ENCODE measurements around the gene CRIM1. TPM values are rescaled to one million over a fixed set of nuclear protein-coding genes. Genes with fewer than 3 reads are reported as not detected.

Gene CRIM1
- total and polyA plus RNA-seq, 3 experiments from 2014 or later = 2.5 to 11.1 (median 10.7) TPM

GRCh38 chr2:36396878-36397539 lies 41.4 kb downstream of the CRIM1 start:
- peaks cover 0 to 2% (median 0%) of the 10 kb centered on the region in 3 donors for H3K4me1 Mint-ChIP-seq
- POLR2A ChIA-PET = no interaction called here
- Histone ChIP-seq H3K27ac (ENCODE audit: low read depth, low read length) (no peak overlapping the region), H3K27me3 (ENCODE audit: insufficient read depth, low read length, poor library complexity, severe bottlenecking) (no peaks in the 10 kb centered on the region), H3K9me3 (ENCODE audit: low read length) (no peaks in the 10 kb centered on the region), H3K4me1 (ENCODE audit: insufficient read depth, low read length) (no peaks in the 10 kb centered on the region), H3K36me3 (ENCODE audit: insufficient read depth, low read length) (no peaks in the 10 kb centered on the region), H3K4me3 (ENCODE audit: low read length) (no peak overlapping the region)
- CTCF ChIA-PET = no interaction called here
- no peaks in the 10 kb centered on the region for H3K36me3 Mint-ChIP-seq
- no peaks in the 10 kb centered on the region for H3K27me3 Mint-ChIP-seq
- DNase-seq = no peak
- no peaks in the 10 kb centered on the region for H3K9me3 Mint-ChIP-seq
- H3K4me3 Mint-ChIP-seq = no peak overlapping the region
- no peak overlapping the region for H3K27ac Mint-ChIP-seq

DNA sequence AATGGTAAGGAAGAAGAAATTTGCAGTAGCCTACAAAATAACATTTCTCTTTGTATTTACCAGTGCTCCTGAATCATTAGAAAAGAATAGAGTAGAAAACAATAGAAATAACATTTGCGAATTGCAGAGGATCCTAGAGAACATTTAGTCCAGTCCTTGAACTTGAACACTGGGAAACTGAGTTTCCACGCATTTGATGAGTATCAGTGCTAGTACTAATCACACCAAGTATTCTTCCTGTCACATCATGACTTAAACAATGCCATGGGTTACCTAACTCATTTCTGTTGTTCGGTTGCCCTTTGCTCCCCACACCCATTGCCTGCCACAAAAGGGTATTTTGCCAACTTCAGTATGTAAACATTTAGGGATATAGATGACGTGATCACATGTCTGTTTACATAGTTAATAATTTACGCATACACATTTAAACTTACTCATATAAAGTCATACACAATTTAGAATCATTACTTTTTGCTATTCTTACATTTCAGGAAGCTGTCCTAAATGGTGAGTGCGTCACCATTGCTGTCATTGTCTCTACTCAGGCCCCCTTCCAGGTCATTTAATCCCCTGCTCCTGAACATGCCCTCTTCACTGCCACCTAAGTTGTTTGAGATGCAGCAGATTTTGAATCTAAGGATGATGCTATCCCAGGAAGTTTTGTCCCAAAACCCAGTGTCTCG lies 42.3 kb downstream of the CRIM1 start:
- POLR2A ChIA-PET = no interaction called here
- H3K27ac ChIP-seq (ENCODE audit: low read depth, low read length) = no peak overlapping the region
- no peaks in the 10 kb centered on the region for H3K36me3 ChIP-seq (ENCODE audit: insufficient read depth, low read length)
- no peak for DNase-seq
- H3K27me3 ChIP-seq (ENCODE audit: insufficient read depth, low read length, poor library complexity, severe bottlenecking) = no peaks in the 10 kb centered on the region
- no peaks in the 10 kb centered on the region for H3K9me3 ChIP-seq (ENCODE audit: low read length)
- CTCF ChIA-PET = no interaction called here
- no peak overlapping the region for H3K4me3 Mint-ChIP-seq
- no peaks in the 10 kb centered on the region for H3K36me3 Mint-ChIP-seq
- no peak overlapping the region for H3K27ac Mint-ChIP-seq
- H3K4me1 Mint-ChIP-seq = peaks cover 0 to 2% (median 0%) of the 10 kb centered on the region in 3 donors
- H3K4me1 ChIP-seq (ENCODE audit: insufficient read depth, low read length) = no peaks in the 10 kb centered on the region
- no peak overlapping the region for H3K4me3 ChIP-seq (ENCODE audit: low read length)
- H3K9me3 Mint-ChIP-seq = no peaks in the 10 kb centered on the region
- H3K27me3 Mint-ChIP-seq = no peaks in the 10 kb centered on the region

GRCh38 chr2:36399050-36399449 lies 43.5 kb downstream of the CRIM1 start:
- no peaks in the 10 kb centered on the region for H3K9me3 ChIP-seq (ENCODE audit: low read length)
- H3K4me3 ChIP-seq (ENCODE audit: low read length) = no peak overlapping the region
- no peak for DNase-seq
- H3K9me3 Mint-ChIP-seq = no peaks in the 10 kb centered on the region
- H3K27ac Mint-ChIP-seq = no peak overlapping the region
- POLR2A ChIA-PET = no interaction called here
- no peaks in the 10 kb centered on the region for H3K4me1 Mint-ChIP-seq
- H3K36me3 Mint-ChIP-seq = no peaks in the 10 kb centered on the region
- no peaks in the 10 kb centered on the region for H3K4me1 ChIP-seq (ENCODE audit: insufficient read depth, low read length)
- no peak overlapping the region for H3K4me3 Mint-ChIP-seq
- no peaks in the 10 kb centered on the region for H3K27me3 ChIP-seq (ENCODE audit: insufficient read depth, low read length, poor library complexity, severe bottlenecking)
- no peak overlapping the region for H3K27ac ChIP-seq (ENCODE audit: low read depth, low read length)
- H3K27me3 Mint-ChIP-seq = no peaks in the 10 kb centered on the region
- no peaks in the 10 kb centered on the region for H3K36me3 ChIP-seq (ENCODE audit: insufficient read depth, low read length)
- CTCF ChIA-PET = no interaction called here

DNA sequence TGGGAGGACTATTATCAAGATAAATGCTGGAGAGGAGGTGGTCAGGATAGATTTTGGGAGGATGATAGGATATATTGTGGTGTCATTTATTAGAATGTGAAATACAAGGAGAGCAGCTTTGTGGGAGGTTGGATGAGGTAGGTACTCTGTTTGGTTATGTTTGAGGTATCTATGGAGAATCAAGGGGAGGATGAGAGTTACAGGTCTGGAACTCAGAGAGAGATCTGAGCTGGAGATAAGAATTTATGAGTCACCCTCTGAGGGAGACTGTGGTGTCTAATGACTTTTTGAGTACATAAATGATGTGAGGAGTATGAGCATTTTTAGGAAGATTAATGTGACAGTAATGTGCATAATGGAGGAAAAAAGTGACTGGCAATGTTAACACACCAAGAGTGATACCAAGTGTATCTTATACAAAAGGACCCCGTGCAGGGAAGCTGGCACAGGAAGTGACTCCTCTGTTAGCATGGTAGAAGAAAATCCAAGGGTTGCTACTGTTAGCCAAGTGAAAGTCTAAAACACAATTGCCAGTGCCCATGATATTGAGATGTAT lies 48.2 kb downstream of the CRIM1 start:
- H3K4me1 Mint-ChIP-seq = no peaks in the 10 kb centered on the region
- Histone ChIP-seq H3K27me3 (ENCODE audit: insufficient read depth, low read length, poor library complexity, severe bottlenecking) (no peaks in the 10 kb centered on the region), H3K9me3 (ENCODE audit: low read length) (no peaks in the 10 kb centered on the region), H3K4me3 (ENCODE audit: low read length) (no peak overlapping the region), H3K27ac (ENCODE audit: low read depth, low read length) (no peak overlapping the region), H3K4me1 (ENCODE audit: insufficient read depth, low read length) (no peaks in the 10 kb centered on the region), H3K36me3 (ENCODE audit: insufficient read depth, low read length) (no peaks in the 10 kb centered on the region)
- DNase-seq = no peak
- ChIA-PET POLR2A (interaction anchor here (0.7 kb wide), 1 partner anchor 52 kb away, joined by 3 read pairs; no protein-coding TSS in a partner anchor), CTCF (no interaction called here)
- H3K27ac Mint-ChIP-seq = no peak overlapping the region
- no peaks in the 10 kb centered on the region for H3K36me3 Mint-ChIP-seq
- no peaks in the 10 kb centered on the region for H3K9me3 Mint-ChIP-seq
- H3K27me3 Mint-ChIP-seq = no peaks in the 10 kb centered on the region
- no peak overlapping the region for H3K4me3 Mint-ChIP-seq

DNA sequence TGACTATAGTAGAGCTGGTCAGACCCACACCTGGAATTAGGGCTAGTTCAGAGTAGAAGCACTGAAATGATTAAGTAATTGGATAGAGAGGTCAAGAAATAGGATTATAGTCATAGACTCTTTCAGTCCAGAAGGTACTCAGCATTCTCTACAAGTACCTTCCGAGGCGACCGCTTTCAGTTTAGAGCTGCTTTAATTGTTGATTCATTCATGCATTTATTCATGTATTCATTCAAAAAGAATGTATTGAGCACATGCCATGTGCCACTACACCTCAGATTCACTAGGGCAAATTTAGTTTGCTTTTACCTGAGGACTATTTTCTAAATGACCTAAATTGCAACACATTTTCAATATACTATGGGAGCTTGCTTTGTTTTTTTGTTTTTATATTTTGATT lies 48.7 kb downstream of the CRIM1 start:
- no peak for DNase-seq
- no peak overlapping the region for H3K4me3 Mint-ChIP-seq
- ChIA-PET CTCF (no interaction called here), POLR2A (interaction anchor here (0.7 kb wide), 1 partner anchor 53 kb away, joined by 3 read pairs; no protein-coding TSS in a partner anchor)
- no peaks in the 10 kb centered on the region for H3K36me3 Mint-ChIP-seq
- no peaks in the 10 kb centered on the region for H3K9me3 Mint-ChIP-seq
- no peaks in the 10 kb centered on the region for H3K27me3 Mint-ChIP-seq
- no peaks in the 10 kb centered on the region for H3K4me1 ChIP-seq (ENCODE audit: insufficient read depth, low read length)
- no peak overlapping the region for H3K27ac Mint-ChIP-seq
- H3K27ac ChIP-seq (ENCODE audit: low read depth, low read length) = no peak overlapping the region
- H3K36me3 ChIP-seq (ENCODE audit: insufficient read depth, low read length) = no peaks in the 10 kb centered on the region
- no peaks in the 10 kb centered on the region for H3K27me3 ChIP-seq (ENCODE audit: insufficient read depth, low read length, poor library complexity, severe bottlenecking)
- H3K4me1 Mint-ChIP-seq = no peaks in the 10 kb centered on the region
- no peak overlapping the region for H3K4me3 ChIP-seq (ENCODE audit: low read length)
- H3K9me3 ChIP-seq (ENCODE audit: low read length) = no peaks in the 10 kb centered on the region

DNA sequence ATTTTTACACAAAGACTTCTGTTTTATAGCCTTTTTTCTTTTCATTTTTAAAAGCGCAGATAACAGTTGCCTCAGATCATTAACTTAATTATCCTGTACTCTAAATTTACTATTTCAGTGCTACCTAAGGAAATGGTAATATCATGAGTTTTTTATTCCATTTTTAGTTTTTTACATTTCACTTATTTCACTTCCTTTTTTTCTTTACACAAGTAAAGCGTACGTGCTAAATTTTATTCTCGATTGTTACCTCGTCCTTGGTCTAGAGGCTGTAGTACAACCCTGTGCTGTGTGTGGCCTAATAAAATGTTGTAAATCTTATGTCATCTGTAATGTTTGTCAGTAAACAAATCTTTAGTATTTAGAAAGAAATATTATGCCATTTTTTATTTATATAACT lies 49.2 kb downstream of the CRIM1 start:
- H3K9me3 Mint-ChIP-seq = no peaks in the 10 kb centered on the region
- Histone ChIP-seq H3K27me3 (ENCODE audit: insufficient read depth, low read length, poor library complexity, severe bottlenecking) (no peaks in the 10 kb centered on the region), H3K27ac (ENCODE audit: low read depth, low read length) (no peak overlapping the region), H3K36me3 (ENCODE audit: insufficient read depth, low read length) (no peaks in the 10 kb centered on the region), H3K4me1 (ENCODE audit: insufficient read depth, low read length) (no peaks in the 10 kb centered on the region), H3K9me3 (ENCODE audit: low read length) (no peaks in the 10 kb centered on the region), H3K4me3 (ENCODE audit: low read length) (no peak overlapping the region)
- DNase-seq = no peak
- CTCF ChIA-PET = no interaction called here
- no peak overlapping the region for H3K27ac Mint-ChIP-seq
- no peaks in the 10 kb centered on the region for H3K36me3 Mint-ChIP-seq
- H3K27me3 Mint-ChIP-seq = no peaks in the 10 kb centered on the region
- POLR2A ChIA-PET = interaction anchor here (0.7 kb wide), 1 partner anchor 53 kb away, joined by 3 read pairs; no protein-coding TSS in a partner anchor
- no peaks in the 10 kb centered on the region for H3K4me1 Mint-ChIP-seq
- no peak overlapping the region for H3K4me3 Mint-ChIP-seq

GRCh38 chr2:36405183-36405582 lies 49.6 kb downstream of the CRIM1 start:
- H3K9me3 ChIP-seq (ENCODE audit: low read length) = no peaks in the 10 kb centered on the region
- H3K4me3 Mint-ChIP-seq = no peak overlapping the region
- H3K27ac Mint-ChIP-seq = no peak overlapping the region
- POLR2A ChIA-PET = no interaction called here
- H3K4me3 ChIP-seq (ENCODE audit: low read length) = no peak overlapping the region
- no peaks in the 10 kb centered on the region for H3K36me3 ChIP-seq (ENCODE audit: insufficient read depth, low read length)
- H3K27me3 ChIP-seq (ENCODE audit: insufficient read depth, low read length, poor library complexity, severe bottlenecking) = no peaks in the 10 kb centered on the region
- H3K27ac ChIP-seq (ENCODE audit: low read depth, low read length) = no peak overlapping the region
- no peaks in the 10 kb centered on the region for H3K27me3 Mint-ChIP-seq
- H3K4me1 ChIP-seq (ENCODE audit: insufficient read depth, low read length) = no peaks in the 10 kb centered on the region
- CTCF ChIA-PET = no interaction called here
- no peaks in the 10 kb centered on the region for H3K9me3 Mint-ChIP-seq
- H3K4me1 Mint-ChIP-seq = no peaks in the 10 kb centered on the region
- no peaks in the 10 kb centered on the region for H3K36me3 Mint-ChIP-seq
- no peak for DNase-seq

DNA sequence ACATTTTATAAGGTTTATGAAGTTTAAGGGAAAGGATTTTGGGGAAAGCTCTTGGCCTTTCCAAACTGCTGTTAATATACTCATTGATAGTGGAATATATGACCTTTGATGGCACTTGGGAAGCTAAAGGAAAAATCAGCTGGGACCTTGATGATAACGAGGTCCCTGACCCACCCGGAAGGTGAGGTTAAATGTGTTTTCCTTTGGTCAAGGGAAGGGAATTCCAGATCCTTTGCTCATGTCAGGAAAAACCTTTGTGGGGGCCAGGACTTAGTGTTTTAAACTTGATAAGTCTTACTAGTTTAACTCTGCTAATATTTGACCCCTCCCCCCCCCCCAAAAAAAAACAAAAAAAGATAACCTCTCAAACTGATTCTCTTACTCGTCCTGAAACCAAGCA lies 50.7 kb downstream of the CRIM1 start:
- no peaks in the 10 kb centered on the region for H3K27me3 ChIP-seq (ENCODE audit: insufficient read depth, low read length, poor library complexity, severe bottlenecking)
- no peaks in the 10 kb centered on the region for H3K4me1 Mint-ChIP-seq
- H3K4me1 ChIP-seq (ENCODE audit: insufficient read depth, low read length) = no peaks in the 10 kb centered on the region
- CTCF ChIA-PET = no interaction called here
- no peak overlapping the region for H3K4me3 Mint-ChIP-seq
- DNase-seq = no peak
- H3K9me3 Mint-ChIP-seq = no peaks in the 10 kb centered on the region
- no peak overlapping the region for H3K27ac Mint-ChIP-seq
- H3K36me3 Mint-ChIP-seq = no peaks in the 10 kb centered on the region
- H3K9me3 ChIP-seq (ENCODE audit: low read length) = no peaks in the 10 kb centered on the region
- H3K27ac ChIP-seq (ENCODE audit: low read depth, low read length) = no peak overlapping the region
- H3K27me3 Mint-ChIP-seq = no peaks in the 10 kb centered on the region
- H3K36me3 ChIP-seq (ENCODE audit: insufficient read depth, low read length) = no peaks in the 10 kb centered on the region
- POLR2A ChIA-PET = no interaction called here
- H3K4me3 ChIP-seq (ENCODE audit: low read length) = no peak overlapping the region
